ENCODE results near the gene DEPDC4. TPM values are rescaled to one million over a fixed set of nuclear protein-coding genes. Genes with fewer than 3 reads are reported as not detected.

The DEPDC4 gene
- total and polyA plus RNA-seq, 10 of the 15 experiments (the other 5 are each of a cell fraction or from before 2014, with no cell fraction given), result 1.5 to 4.7 (median 2.2) TPM

GRCh38 chr12:100211698-100212097 lies 55.2 kb downstream of the DEPDC4 start:
- whole genome bisulfite sequencing (ENCODE audit: insufficient coverage, insufficient replicate concordance, low lambda C conversion rate, missing lambda C conversion rate), result 91% methylated on average over 2 of the region's 2 CpGs
- in situ Hi-C loops (cut with MboI), result no loop called here
- peaks cover 2 to 13% of the 10 kb centered on the region in 2 experiments; a peak in 3 of 4 replicates for H3K36me3 ChIP-seq (ENCODE audit: control insufficient read depth in 2 of 2, insufficient read depth in 2 of 2, low read length in 1 of 2)
- H4K20me1 ChIP-seq (ENCODE audit: control insufficient read depth, insufficient read depth), result no peaks in the 10 kb centered on the region
- H3K27ac ChIP-seq (ENCODE audit: control insufficient read depth, insufficient read depth), result no peak overlapping the region
- no peak overlapping the region for H2AFZ ChIP-seq (ENCODE audit: control insufficient read depth, low read depth, low read length)
- intact Hi-C loops (cut with micrococcal nuclease; ENCODE audit: unreplicated experiment), result no loop called here
- ATAC-seq, result no peak
- H3K4me2 ChIP-seq (ENCODE audit: control insufficient read depth, insufficient read depth), result no peak overlapping the region
- CTCF ChIA-PET, result interaction anchor here (0.7 to 0.8 kb wide), 2 partner anchors 21 to 23 kb away, joined by 3 read pairs; no protein-coding TSS in a partner anchor
- POLR2A ChIA-PET, result no interaction called here
- FAIRE-seq, result no peak
- SMC1A ChIA-PET (ENCODE audit: uncharacterized antibody, unreplicated experiment), result interaction anchor here (0.9 kb wide), 1 partner anchor 23 kb away, joined by 3 read pairs; no protein-coding TSS in a partner anchor
- TF ChIP-seq, protein P1, sequence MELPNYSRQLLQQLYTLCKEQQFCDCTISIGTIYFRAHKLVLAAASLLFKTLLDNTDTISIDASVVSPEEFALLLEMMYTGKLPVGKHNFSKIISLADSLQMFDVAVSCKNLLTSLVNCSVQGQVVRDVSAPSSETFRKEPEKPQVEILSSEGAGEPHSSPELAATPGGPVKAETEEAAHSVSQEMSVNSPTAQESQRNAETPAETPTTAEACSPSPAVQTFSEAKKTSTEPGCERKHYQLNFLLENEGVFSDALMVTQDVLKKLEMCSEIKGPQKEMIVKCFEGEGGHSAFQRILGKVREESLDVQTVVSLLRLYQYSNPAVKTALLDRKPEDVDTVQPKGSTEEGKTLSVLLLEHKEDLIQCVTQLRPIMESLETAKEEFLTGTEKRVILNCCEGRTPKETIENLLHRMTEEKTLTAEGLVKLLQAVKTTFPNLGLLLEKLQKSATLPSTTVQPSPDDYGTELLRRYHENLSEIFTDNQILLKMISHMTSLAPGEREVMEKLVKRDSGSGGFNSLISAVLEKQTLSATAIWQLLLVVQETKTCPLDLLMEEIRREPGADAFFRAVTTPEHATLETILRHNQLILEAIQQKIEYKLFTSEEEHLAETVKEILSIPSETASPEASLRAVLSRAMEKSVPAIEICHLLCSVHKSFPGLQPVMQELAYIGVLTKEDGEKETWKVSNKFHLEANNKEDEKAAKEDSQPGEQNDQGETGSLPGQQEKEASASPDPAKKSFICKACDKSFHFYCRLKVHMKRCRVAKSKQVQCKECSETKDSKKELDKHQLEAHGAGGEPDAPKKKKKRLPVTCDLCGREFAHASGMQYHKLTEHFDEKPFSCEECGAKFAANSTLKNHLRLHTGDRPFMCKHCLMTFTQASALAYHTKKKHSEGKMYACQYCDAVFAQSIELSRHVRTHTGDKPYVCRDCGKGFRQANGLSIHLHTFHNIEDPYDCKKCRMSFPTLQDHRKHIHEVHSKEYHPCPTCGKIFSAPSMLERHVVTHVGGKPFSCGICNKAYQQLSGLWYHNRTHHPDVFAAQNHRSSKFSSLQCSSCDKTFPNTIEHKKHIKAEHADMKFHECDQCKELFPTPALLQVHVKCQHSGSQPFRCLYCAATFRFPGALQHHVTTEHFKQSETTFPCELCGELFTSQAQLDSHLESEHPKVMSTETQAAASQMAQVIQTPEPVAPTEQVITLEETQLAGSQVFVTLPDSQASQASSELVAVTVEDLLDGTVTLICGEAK (IDR thresholded peaks at IDR 0.05; ENCODE audit: borderline replicate concordance), result no peak
- DNase-seq (ENCODE audit: low read depth, low spot score), result no peak
- H3K79me2 ChIP-seq (ENCODE audit: control insufficient read depth, insufficient read depth, low read length), result no peaks in the 10 kb centered on the region
- BruUV-seq (replicated peaks), result no TSS peak
- no peaks in the 10 kb centered on the region for H3K9me3 ChIP-seq (replicated peaks; ENCODE audit: control insufficient read depth, insufficient read depth, low read length)
- H3K4me3 ChIP-seq, result no peak overlapping the region
- no peak overlapping the region for H3K9ac ChIP-seq (ENCODE audit: control insufficient read depth, insufficient read depth, low read length)
- H3K4me1 ChIP-seq (ENCODE audit: control insufficient read depth, insufficient read depth, low read length), result no peaks in the 10 kb centered on the region
- RAD21 ChIA-PET (ENCODE audit: unreplicated experiment), result no interaction called here
- no peaks in the 10 kb centered on the region for H3K27me3 ChIP-seq (replicated peaks in 1 of 2; ENCODE audit: control insufficient read depth in 2 of 2, insufficient read depth in 2 of 2, low read length in 1 of 2)

GRCh38 chr12:100208834-100209233 lies 58.0 kb downstream of the DEPDC4 start:
- TF ChIP-seq MXI1 (IDR thresholded peaks at IDR 0.05; ENCODE audit: low read depth, low read length) (no peak), EED (IDR thresholded peaks at IDR 0.05; ENCODE audit: low read depth) (no peak), SIN3A (IDR thresholded peaks at IDR 0.05; ENCODE audit: low read depth, low read length) (no peak), ZNF274 (IDR thresholded peaks at IDR 0.05; ENCODE audit: insufficient read depth, insufficient read length) (no peak), IKZF1 (conservative IDR thresholded peaks at IDR 0.05) (no peak)
- Histone ChIP-seq H4K20me1 (ENCODE audit: control insufficient read depth, insufficient read depth) (no peaks in the 10 kb centered on the region), H3K4me1 (ENCODE audit: control insufficient read depth, insufficient read depth, low read length) (no peaks in the 10 kb centered on the region), H3K79me2 (ENCODE audit: control insufficient read depth, insufficient read depth, low read length) (peaks cover 7% of the 10 kb centered on the region), H3K4me2 (ENCODE audit: control insufficient read depth, insufficient read depth) (no peak overlapping the region), H3K9me3 (replicated peaks; ENCODE audit: control insufficient read depth, insufficient read depth, low read length) (no peaks in the 10 kb centered on the region), H3K9ac (ENCODE audit: control insufficient read depth, insufficient read depth, low read length) (no peak overlapping the region), H2AFZ (ENCODE audit: control insufficient read depth, low read depth, low read length) (no peak overlapping the region), H3K36me3 (ENCODE audit: control insufficient read depth in 2 of 2, insufficient read depth in 2 of 2, low read length in 1 of 2) (peaks cover 2 to 13% of the 10 kb centered on the region in 2 experiments; a peak in 3 of 4 replicates), H3K27ac (ENCODE audit: control insufficient read depth, insufficient read depth) (no peak overlapping the region), H3K27me3 (replicated peaks in 1 of 2; ENCODE audit: control insufficient read depth in 2 of 2, insufficient read depth in 2 of 2, low read length in 1 of 2) (no peaks in the 10 kb centered on the region), H3K4me3 (no peak overlapping the region)
- in situ Hi-C loops (cut with MboI) (no loop called here), intact Hi-C loops (cut with micrococcal nuclease; ENCODE audit: unreplicated experiment) (no loop called here)
- no TSS peak for BruUV-seq (replicated peaks)
- FAIRE-seq, result no peak
- ChIA-PET RAD21 (ENCODE audit: unreplicated experiment) (no interaction called here), POLR2A (no interaction called here), SMC1A (ENCODE audit: uncharacterized antibody, unreplicated experiment) (no interaction called here), CTCF (interaction anchor here (1.3 kb wide), 1 partner anchor 196 kb away, joined by 4 read pairs; no protein-coding TSS in a partner anchor)
- DNase-seq (ENCODE audit: low read depth, low spot score), result no peak
- WGBS (ENCODE audit: insufficient coverage, insufficient replicate concordance, low lambda C conversion rate, missing lambda C conversion rate), result 95% methylated on average over 5 of the region's 5 CpGs
- ATAC-seq, result no peak
